HUDEP-2 (cell line): Measurements from ENCODE around the gene RPL39L.
A peak's percentile ranks its signal among the peaks of the same experiment; 100 is the strongest.
"Not testable (repeated sequence)": the region's sequence is repeated elsewhere in the genome, so short reads cannot be mapped to it uniquely, and the experiment has no call there.

Experiments used
- DNase-seq, 76 experiments: peaks; one replicate each; lab custom pipeline; 2025; ENCODE audit not compliant: unreplicated experiment in 76 of 76; lab: John Stamatoyannopoulos, UW

The RPL39L gene

GRCh38 chr3:187139126-187139894 lies at the start of gene RPL39L:
RPL39L (minus strand) TSS chr3:187139496; CDS start chr3:187121300, 18,196 bp downstream.
- peak in 54 of 76 experiments; percentile 1 to 70 (median 43) for DNase-seq

- no peak for DNase-seq
Observed at GRCh38 chr3:187188931-187189330, 49.6 kb upstream of the RPL39L start.

- DNase-seq = peak in 3 of 76 experiments; percentile 3 to 42 (median 20)
Observed at GRCh38 chr3:187186801-187187421, 47.6 kb upstream of the RPL39L start.

GRCh38 chr3:187186375-187186774 lies 47.1 kb upstream of the RPL39L start:
- DNase-seq = no peak

GRCh38 chr3:187185759-187186158 lies 46.5 kb upstream of the RPL39L start:
- DNase-seq = no peak

- DNase-seq = no peak
Observed at GRCh38 chr3:187183903-187184302, 44.6 kb upstream of the RPL39L start.

GRCh38 chr3:187183210-187183862 lies 44.0 kb upstream of the RPL39L start:
- no peak for DNase-seq

- DNase-seq = no peak
Observed at GRCh38 chr3:187181454-187182170, 42.3 kb upstream of the RPL39L start.

GRCh38 chr3:187172929-187173328 lies 33.6 kb upstream of the RPL39L start:
- DNase-seq = no peak

GRCh38 chr3:187170911-187171310 lies 31.6 kb upstream of the RPL39L start:
- not testable (repeated sequence) for DNase-seq

- no peak for DNase-seq
Observed at GRCh38 chr3:187169231-187169960, 30.1 kb upstream of the RPL39L start.

- DNase-seq = no peak
Observed at GRCh38 chr3:187167777-187168176, 28.5 kb upstream of the RPL39L start.

GRCh38 chr3:187166750-187167149 lies 27.5 kb upstream of the RPL39L start:
- no peak for DNase-seq

GRCh38 chr3:187165144-187165543 lies 25.8 kb upstream of the RPL39L start:
- DNase-seq = peak in 13 of 76 experiments; percentile 1 to 24 (median 5)

- DNase-seq = no peak
Observed at GRCh38 chr3:187162265-187162953, 23.1 kb upstream of the RPL39L start.

- DNase-seq = no peak
Observed at GRCh38 chr3:187161556-187161955, 22.3 kb upstream of the RPL39L start.

- peak in 33 of 76 experiments; percentile 1 to 39 (median 15) for DNase-seq
Observed at GRCh38 chr3:187150599-187150998, 11.3 kb upstream of the RPL39L start.

GRCh38 chr3:187150186-187150585 lies 10.9 kb upstream of the RPL39L start:
- DNase-seq = no peak

GRCh38 chr3:187146389-187146788 lies 7.1 kb upstream of the RPL39L start:
- no peak for DNase-seq
